A549 (cell line): ENCODE measurements around the gene ANO9. TPM values are rescaled to one million over a fixed set of nuclear protein-coding genes. Genes with fewer than 3 reads are reported as not detected.

ENCODE experiments used
- ATAC-seq, 2 experiments: fragments of 200-7000 bp in 1 of 2; fragments of >200 bp in 1 of 2; cut with Nextera tagmentation in 1 of 2; cut with Tn5 transposase in 1 of 2; 3 replicates each; pipeline versions ENCODE4 v1.8.0 to v1.9.1; 2018 to 2020; ENCODE audit warnings: mild to moderate bottlenecking in 1 of 2, moderate library complexity in 1 of 2
- CTCF ChIA-PET: fragments of 300-600 bp; sonication (Branson Sonifier 250); formaldehyde crosslinking; extraction: SDS; loops from one replicate; lab custom pipeline; 2021; ENCODE audit warnings: antibody characterized with exemption, inconsistent platforms; lab: Yijun Ruan, JAX
- POLR2A ChIA-PET: fragments of 350-600 bp; formaldehyde crosslinking; extraction: SDS; loops from one replicate; lab custom pipeline; 2021; ENCODE audit warnings: antibody characterized with exemption, inconsistent platforms; lab: Yijun Ruan, JAX
- DNase-seq, 2 experiments: peaks; one replicate each; pipeline versions ENCODE4 v3.0.0 to v3.0.0-alpha.2; 2011 to 2016; ENCODE audit warnings: low read depth in 1 of 2, low spot score in 1 of 2
- FAIRE-seq: peaks from 2 replicates; lab custom pipeline; 2011; peaks lifted over from hg19 to GRCh38; lab: Jason Lieb, UNC
- H3K27ac ChIP-seq, 2 experiments: fragments of >200 bp; sonication (Bioruptor Twin); formaldehyde crosslinking; 3 replicates each; pipeline ENCODE4 v1.5.1; 2016 to 2017
- H3K4me1 ChIP-seq: fragments of >200 bp; sonication (Bioruptor Twin); formaldehyde crosslinking; 3 replicates; pipeline ENCODE4 v1.6.1; 2016
- H3K4me2 ChIP-seq: fragments of >200 bp; sonication (Bioruptor Twin); formaldehyde crosslinking; 3 replicates; pipeline ENCODE4 v1.6.1; 2016
- H3K4me3 ChIP-seq: fragments of >200 bp; sonication (Bioruptor Twin); formaldehyde crosslinking; 3 replicates; pipeline ENCODE4 v1.5.1; 2016
- H3K9me3 ChIP-seq: fragments of >200 bp; sonication (Bioruptor Twin); formaldehyde crosslinking; 3 replicates; pipeline ENCODE4 v1.6.1; 2016
- CBX2 ChIP-seq: fragments of 200-600 bp; sonication (generic); IDR thresholded peaks from 2 replicates; pipeline ENCODE4 v1.6.1; 2016; ENCODE audit warnings: low read depth, mild to moderate bottlenecking, borderline replicate concordance
- CBX8 ChIP-seq: fragments of 200-600 bp; sonication (generic); IDR thresholded peaks from 2 replicates; pipeline ENCODE4 v1.6.1; 2016
- EHF ChIP-seq: fragments of 250-450 bp; sonication (Bioruptor Pico); IDR thresholded peaks from 2 replicates; pipeline ENCODE4 v1.5.0; 2020; ENCODE audit warnings: mild to moderate bottlenecking
- EP300 ChIP-seq, 2 experiments: fragments of >200 bp; sonication (Bioruptor Twin); formaldehyde crosslinking; IDR thresholded peaks; 2 replicates in 1 of 2; 3 replicates in 1 of 2; pipeline ENCODE4 v1.6.1; 2016 to 2017
- FOSB ChIP-seq: fragments of 250-450 bp; sonication (Bioruptor Pico); IDR thresholded peaks from 2 replicates; pipeline ENCODE4 v1.5.0; 2020; ENCODE audit warnings: mild to moderate bottlenecking, moderate library complexity
- HOXA7 ChIP-seq: fragments of 250-450 bp; sonication (Bioruptor Pico); IDR thresholded peaks from 2 replicates; pipeline ENCODE4 v1.5.0; 2020; ENCODE audit warnings: mild to moderate bottlenecking, moderate library complexity
- HOXB13 ChIP-seq: fragments of 250-450 bp; sonication (Bioruptor Pico); IDR thresholded peaks from 2 replicates; pipeline ENCODE4 v1.5.0; 2020; ENCODE audit warnings: low read depth, mild to moderate bottlenecking, moderate library complexity
- HOXB5 ChIP-seq: fragments of 250-450 bp; sonication (Bioruptor Pico); IDR thresholded peaks from 2 replicates; pipeline ENCODE4 v1.5.0; 2020; ENCODE audit warnings: mild to moderate bottlenecking, moderate library complexity
- JUN ChIP-seq, 2 experiments: fragments of >200 bp; sonication (Bioruptor Twin); formaldehyde crosslinking; IDR thresholded peaks; 2 replicates in 1 of 2; 3 replicates in 1 of 2; pipeline ENCODE4 v1.6.1; 2016 to 2017
- JUNB ChIP-seq: fragments of >200 bp; sonication (Bioruptor Twin); formaldehyde crosslinking; IDR thresholded peaks from 2 replicates; pipeline ENCODE4 v1.6.1; 2016
- KDM1A ChIP-seq: fragments of 200-600 bp; sonication (generic); IDR thresholded peaks from 2 replicates; pipeline ENCODE4 v1.6.1; 2016; ENCODE audit warnings: low read depth, mild to moderate bottlenecking
- KDM5A ChIP-seq: fragments of 200-600 bp; sonication (generic); IDR thresholded peaks from 2 replicates; pipeline ENCODE4 v1.6.1; 2016; ENCODE audit warnings: antibody characterized with exemption, mild to moderate bottlenecking
- MAX ChIP-seq: IDR thresholded peaks from 2 replicates; pipeline ENCODE4 v1.6.1; 2012
- MYC ChIP-seq: IDR thresholded peaks from 2 replicates; pipeline ENCODE4 v1.6.1; 2012; ENCODE audit warnings: mild to moderate bottlenecking, inconsistent platforms, low read length, improper control_type of control experiment, borderline replicate concordance
- NPAS2 ChIP-seq: fragments of 250-450 bp; sonication (Bioruptor Pico); IDR thresholded peaks from 2 replicates; pipeline ENCODE4 v1.8.0; 2022; ENCODE audit warnings: mild to moderate bottlenecking, moderate library complexity, borderline replicate concordance
- RAD21 ChIP-seq, 2 experiments: fragments of >200 bp in 1 of 2; sonication (Bioruptor Twin) in 1 of 2; formaldehyde crosslinking in 1 of 2; IDR thresholded peaks in 1 of 2; conservative IDR thresholded peaks in 1 of 2; 2 replicates in 1 of 2; 3 replicates in 1 of 2; pipeline ENCODE4 v1.6.1; 2012 to 2018; ENCODE audit warnings: inconsistent platforms in 1 of 2
- RCOR1 ChIP-seq: fragments of 150-350 bp; IDR thresholded peaks from 2 replicates; pipeline ENCODE4 v1.6.1; 2014; ENCODE audit warnings: antibody characterized with exemption, low read length, low read depth
- TP53 ChIP-seq: fragments of 250-450 bp; sonication (Bioruptor Pico); IDR thresholded peaks from 2 replicates; pipeline ENCODE4 v1.5.0; 2021; ENCODE audit warnings: mild to moderate bottlenecking, moderate library complexity
- USF2 ChIP-seq: fragments of 450-650 bp; IDR thresholded peaks from 2 replicates; pipeline ENCODE4 v1.6.1; 2014; ENCODE audit warnings: antibody characterized with exemption
- ZC3H11A ChIP-seq: fragments of 450-650 bp; IDR thresholded peaks from 2 replicates; pipeline ENCODE4 v1.6.1; 2014; ENCODE audit warnings: antibody characterized with exemption, mild to moderate bottlenecking
- ZSCAN20 ChIP-seq: fragments of 250-450 bp; sonication (Bioruptor Pico); IDR thresholded peaks from 2 replicates; pipeline ENCODE4 v1.8.0; 2022; ENCODE audit warnings: mild to moderate bottlenecking, moderate library complexity
- WGBS: methylation state at CpG from one replicate; pipeline ENCODE4 v1.1.6; 2017; ENCODE audit errors: missing lambda C conversion rate; 5-methylcytosine and 5-hydroxymethylcytosine counted together
- polyA plus RNA-seq, 4 experiments: library from polyadenylated mRNA; depleted of rRNA in 3 of 4; stranded (reverse); fragments of >200 nt; fragmentation: RNase III in 1 of 4; extraction: RNeasy Plus Mini Kit Qiagen cat#74134 plus additional on column Dnase treatment in 1 of 4; gene quantifications; 2 replicates in 3 of 4; 3 replicates in 1 of 4; pipeline ENCODE4 v1.2.3, GENCODE V29; 2011 to 2017
- TF ChIP-seq, protein P1 (sequence below): fragments of 200-600 bp; sonication (generic); IDR thresholded peaks from 2 replicates; pipeline ENCODE4 v1.6.1; 2016; ENCODE audit warnings: antibody characterized with exemption, mild to moderate bottlenecking, moderate library complexity
- TF ChIP-seq, protein P2 (sequence below): fragments of >200 bp; sonication (Bioruptor Twin); formaldehyde crosslinking; IDR thresholded peaks from 3 replicates; pipeline ENCODE4 v1.5.1; 2016
- TF ChIP-seq, protein P3 (sequence below): IDR thresholded peaks from 2 replicates; pipeline ENCODE4 v1.6.1; 2012; ENCODE audit warnings: low read depth, borderline replicate concordance

The ANO9 gene
- polyA plus RNA-seq, 2 of the 4 experiments (the other 2 are of a cell fraction): 0.50 to 0.66 TPM

DNA sequence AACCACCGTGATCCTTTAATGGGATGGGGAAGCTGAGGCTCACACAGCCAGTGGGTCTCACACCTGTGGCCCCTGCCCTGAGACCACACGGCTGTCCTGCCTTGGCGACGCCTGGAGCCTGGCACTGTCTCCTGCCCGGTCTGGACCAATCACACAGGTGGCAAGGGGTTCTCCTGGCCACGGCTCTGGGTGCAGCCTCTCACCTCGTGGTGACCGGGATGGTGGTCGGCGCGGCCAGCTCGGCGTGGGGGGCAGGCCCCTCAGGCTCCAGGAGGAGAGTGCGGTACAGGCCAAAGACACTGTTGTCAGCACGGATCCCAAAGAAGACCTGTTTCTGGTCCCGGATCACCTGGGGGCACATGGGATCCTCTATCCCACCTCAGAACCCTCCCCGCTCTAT is 8.7 kb downstream of the ANO9 start:
- no peak for TF ChIP-seq RCOR1
- TF ChIP-seq ZSCAN20 (CRISPR knock-in tag): no peak
- TF ChIP-seq, protein P1, sequence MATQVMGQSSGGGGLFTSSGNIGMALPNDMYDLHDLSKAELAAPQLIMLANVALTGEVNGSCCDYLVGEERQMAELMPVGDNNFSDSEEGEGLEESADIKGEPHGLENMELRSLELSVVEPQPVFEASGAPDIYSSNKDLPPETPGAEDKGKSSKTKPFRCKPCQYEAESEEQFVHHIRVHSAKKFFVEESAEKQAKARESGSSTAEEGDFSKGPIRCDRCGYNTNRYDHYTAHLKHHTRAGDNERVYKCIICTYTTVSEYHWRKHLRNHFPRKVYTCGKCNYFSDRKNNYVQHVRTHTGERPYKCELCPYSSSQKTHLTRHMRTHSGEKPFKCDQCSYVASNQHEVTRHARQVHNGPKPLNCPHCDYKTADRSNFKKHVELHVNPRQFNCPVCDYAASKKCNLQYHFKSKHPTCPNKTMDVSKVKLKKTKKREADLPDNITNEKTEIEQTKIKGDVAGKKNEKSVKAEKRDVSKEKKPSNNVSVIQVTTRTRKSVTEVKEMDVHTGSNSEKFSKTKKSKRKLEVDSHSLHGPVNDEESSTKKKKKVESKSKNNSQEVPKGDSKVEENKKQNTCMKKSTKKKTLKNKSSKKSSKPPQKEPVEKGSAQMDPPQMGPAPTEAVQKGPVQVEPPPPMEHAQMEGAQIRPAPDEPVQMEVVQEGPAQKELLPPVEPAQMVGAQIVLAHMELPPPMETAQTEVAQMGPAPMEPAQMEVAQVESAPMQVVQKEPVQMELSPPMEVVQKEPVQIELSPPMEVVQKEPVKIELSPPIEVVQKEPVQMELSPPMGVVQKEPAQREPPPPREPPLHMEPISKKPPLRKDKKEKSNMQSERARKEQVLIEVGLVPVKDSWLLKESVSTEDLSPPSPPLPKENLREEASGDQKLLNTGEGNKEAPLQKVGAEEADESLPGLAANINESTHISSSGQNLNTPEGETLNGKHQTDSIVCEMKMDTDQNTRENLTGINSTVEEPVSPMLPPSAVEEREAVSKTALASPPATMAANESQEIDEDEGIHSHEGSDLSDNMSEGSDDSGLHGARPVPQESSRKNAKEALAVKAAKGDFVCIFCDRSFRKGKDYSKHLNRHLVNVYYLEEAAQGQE: no peak
- TF ChIP-seq USF2: no peak
- no peak for TF ChIP-seq MAX
- TF ChIP-seq HOXB13 (CRISPR knock-in tag): no peak
- no peak for TF ChIP-seq CBX2
- no peak for TF ChIP-seq EP300 (IDR thresholded peaks at IDR 0.05)
- CTCF ChIA-PET: interaction anchor here (1.0 to 3.4 kb wide), 2 partner anchors 15 to 17 kb away, joined by 3 to 12 read pairs; partner anchors contain the start of gene PTDSS2
- Histone ChIP-seq H3K4me3 (no peak overlapping the region), H3K9me3 (peaks cover 6% of the 10 kb centered on the region; the same call in 1 of the 3 replicates), H3K27ac (no peak overlapping the region), H3K4me1 (peaks cover 5% of the 10 kb centered on the region; the same call in 1 of the 3 replicates), H3K4me2 (no peak overlapping the region)
- ATAC-seq (no peak), FAIRE-seq (no peak), DNase-seq (no peak)
- 85% methylated on average over 16 of the region's 17 CpGs for WGBS
- POLR2A ChIA-PET: no interaction called here

DNA sequence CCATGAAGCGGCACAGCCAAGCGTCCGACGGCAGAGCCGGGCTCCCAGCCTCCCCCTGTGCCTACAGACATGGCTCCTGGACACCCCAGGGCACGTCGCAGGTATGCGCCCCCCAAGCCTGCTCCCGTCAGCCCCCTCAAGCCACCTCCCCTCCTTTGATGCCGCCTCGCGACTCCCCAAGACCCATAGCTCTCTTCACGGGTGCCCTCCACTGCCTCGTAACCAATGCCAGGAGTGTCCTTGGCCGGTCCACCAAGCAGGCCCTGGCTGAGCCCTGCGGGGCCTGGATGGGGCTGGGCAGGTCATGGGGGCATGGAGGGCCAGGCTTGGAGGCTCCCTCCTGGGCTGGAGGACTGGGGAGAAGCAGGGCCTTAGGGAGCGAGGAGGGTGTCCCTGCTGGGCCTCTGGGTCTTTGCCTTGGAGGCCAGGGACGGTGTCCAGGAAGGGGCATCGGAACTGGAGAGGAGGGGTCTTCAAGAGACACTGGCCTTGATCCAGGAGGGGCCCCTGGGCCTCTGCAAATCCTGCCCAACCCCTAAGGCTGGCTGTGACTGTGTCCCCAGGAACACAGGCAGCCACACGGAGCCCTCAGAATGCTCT is 9.2 kb downstream of the ANO9 start:
- no peak for ATAC-seq
- no peak overlapping the region for H3K4me2 ChIP-seq
- CTCF ChIA-PET: interaction anchor here (3.4 kb wide), 1 partner anchor 15 kb away, joined by 12 read pairs; no protein-coding TSS in a partner anchor
- TF ChIP-seq FOSB (CRISPR knock-in tag) (no peak), HOXA7 (no peak), KDM1A (no peak), TP53 (CRISPR knock-in tag) (no peak), JUN (IDR thresholded peaks at IDR 0.05) (no peak), CBX8 (no peak), USF2 (no peak), HOXB5 (CRISPR knock-in tag) (no peak), MYC (no peak), ZC3H11A (no peak), EHF (CRISPR knock-in tag) (no peak), JUNB (no peak), MAX (no peak), KDM5A (no peak), NPAS2 (CRISPR knock-in tag) (no peak), RAD21 (conservative IDR thresholded peaks at IDR 0.05 in 1 of 2, IDR thresholded peaks at IDR 0.05 in 1 of 2) (no peak)
- TF ChIP-seq, protein P2, sequence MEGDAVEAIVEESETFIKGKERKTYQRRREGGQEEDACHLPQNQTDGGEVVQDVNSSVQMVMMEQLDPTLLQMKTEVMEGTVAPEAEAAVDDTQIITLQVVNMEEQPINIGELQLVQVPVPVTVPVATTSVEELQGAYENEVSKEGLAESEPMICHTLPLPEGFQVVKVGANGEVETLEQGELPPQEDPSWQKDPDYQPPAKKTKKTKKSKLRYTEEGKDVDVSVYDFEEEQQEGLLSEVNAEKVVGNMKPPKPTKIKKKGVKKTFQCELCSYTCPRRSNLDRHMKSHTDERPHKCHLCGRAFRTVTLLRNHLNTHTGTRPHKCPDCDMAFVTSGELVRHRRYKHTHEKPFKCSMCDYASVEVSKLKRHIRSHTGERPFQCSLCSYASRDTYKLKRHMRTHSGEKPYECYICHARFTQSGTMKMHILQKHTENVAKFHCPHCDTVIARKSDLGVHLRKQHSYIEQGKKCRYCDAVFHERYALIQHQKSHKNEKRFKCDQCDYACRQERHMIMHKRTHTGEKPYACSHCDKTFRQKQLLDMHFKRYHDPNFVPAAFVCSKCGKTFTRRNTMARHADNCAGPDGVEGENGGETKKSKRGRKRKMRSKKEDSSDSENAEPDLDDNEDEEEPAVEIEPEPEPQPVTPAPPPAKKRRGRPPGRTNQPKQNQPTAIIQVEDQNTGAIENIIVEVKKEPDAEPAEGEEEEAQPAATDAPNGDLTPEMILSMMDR: no peak
- TF ChIP-seq, protein P3, sequence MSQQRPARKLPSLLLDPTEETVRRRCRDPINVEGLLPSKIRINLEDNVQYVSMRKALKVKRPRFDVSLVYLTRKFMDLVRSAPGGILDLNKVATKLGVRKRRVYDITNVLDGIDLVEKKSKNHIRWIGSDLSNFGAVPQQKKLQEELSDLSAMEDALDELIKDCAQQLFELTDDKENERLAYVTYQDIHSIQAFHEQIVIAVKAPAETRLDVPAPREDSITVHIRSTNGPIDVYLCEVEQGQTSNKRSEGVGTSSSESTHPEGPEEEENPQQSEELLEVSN: no peak
- TF ChIP-seq, all 56 proteins: peak for 0
- peaks cover 6% of the 10 kb centered on the region; the same call in 1 of the 3 replicates for H3K9me3 ChIP-seq
- H3K4me1 ChIP-seq: peaks cover 5% of the 10 kb centered on the region; the same call in 1 of the 3 replicates
- DNase-seq (no peak), FAIRE-seq (no peak)
- POLR2A ChIA-PET: no interaction called here
- no peak overlapping the region for H3K4me3 ChIP-seq
- H3K27ac ChIP-seq: no peak overlapping the region
- 80% methylated on average over 13 of the region's 20 CpGs for WGBS
